ENCODE results near the gene PAN2. TPM values are rescaled to one million over a fixed set of nuclear protein-coding genes. Genes with fewer than 3 reads are reported as not detected.
A peak's percentile ranks its signal among the peaks of the same experiment; 100 is the strongest.

PAN2 gene
- total RNA-seq, 8 experiments from 2014 or later: 20.3 to 97.3 (median 30.4) TPM

GRCh38 chr12:56315622-56316473 is 18.0 kb downstream of the PAN2 start, which contains the start of gene CNPY2:
Gene CNPY2, minus strand, starts transcription at chr12:56315988. Its CDS starts 771 bp downstream, at chr12:56315217.
- in situ Hi-C loops (cut with MboI; ENCODE audit: low pct_unique_long_range_greater_than_20kb in 2 of 9, low sequenced_read_pairs in 9 of 9, unreplicated experiment in 9 of 9): no loop called here
- peak within 1 kb of the TSS; percentile 71 to 94 (median 79) for H3K4me3 ChIP-seq
- H3K4me1 ChIP-seq (replicated peaks in 1 of 2): peaks cover 9 to 15% of the 10 kb centered on the region in 2 donors
- H3K27ac ChIP-seq: peak within 1 kb of the TSS; percentile 94
- peak; percentile 90 to 96 (median 94) for ATAC-seq (replicated peaks in 6 of 8)
- 0 to 3% (median 0%) methylated on average over 1 to 12 of the region's 62 CpGs; no CpG with 5 or more reads in 2 of the 10 experiments for WGBS, 10 experiments

DNA sequence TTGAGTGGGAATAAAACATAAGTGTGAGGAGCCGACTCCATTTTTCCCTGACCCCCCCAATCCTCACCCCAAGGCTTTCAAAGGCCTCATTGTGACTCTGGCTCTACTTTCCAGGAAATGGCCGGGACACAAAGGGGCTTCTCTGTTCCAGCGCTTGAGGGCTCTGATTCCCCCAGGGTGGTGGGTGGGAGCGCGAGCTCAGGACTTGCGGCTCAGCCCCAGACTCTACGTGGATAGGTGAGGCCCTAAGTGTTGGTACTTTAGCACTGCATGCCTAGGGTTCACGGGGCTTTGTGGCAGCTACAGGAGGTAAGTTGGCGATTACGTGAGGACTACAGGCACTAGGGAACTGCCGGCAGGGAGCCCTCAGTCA is 18.6 kb downstream of the PAN2 start:
- WGBS, 10 experiments: 0% methylated on average over 1 to 7 of the region's 11 CpGs; no CpG with 5 or more reads in 6 of the 10 experiments
- in situ Hi-C loops (cut with MboI; ENCODE audit: low pct_unique_long_range_greater_than_20kb in 2 of 9, low sequenced_read_pairs in 9 of 9, unreplicated experiment in 9 of 9): no loop called here
- ATAC-seq (replicated peaks in 6 of 8): peak in 2 of 8 experiments; percentile 3 to 6
- peaks cover 9 to 15% of the 10 kb centered on the region in 2 donors for H3K4me1 ChIP-seq (replicated peaks in 1 of 2)
- H3K27ac ChIP-seq: peak overlapping the region; percentile 94
- peak overlapping the region; percentile 71 to 94 (median 79) for H3K4me3 ChIP-seq

DNA sequence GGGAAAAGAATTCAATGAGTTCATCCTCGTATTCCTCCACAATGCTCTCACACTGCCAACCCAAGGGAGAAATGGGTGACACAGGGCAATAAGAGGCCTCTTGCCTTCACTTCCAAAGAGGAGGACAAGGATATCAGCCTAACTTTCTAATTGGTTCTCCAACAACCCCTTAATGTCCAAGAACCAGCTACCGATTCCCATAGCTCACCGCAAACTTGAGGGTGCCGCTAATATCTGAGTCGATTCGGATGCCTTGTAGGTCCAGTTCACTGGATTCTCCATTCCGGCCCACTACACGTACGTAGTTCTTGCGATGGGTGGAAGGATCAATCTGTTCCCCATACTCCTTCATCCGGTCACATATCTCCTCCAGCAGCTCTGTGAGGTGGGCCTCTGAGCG is 22.8 kb downstream of the PAN2 start:
- Histone ChIP-seq H3K4me1 (replicated peaks in 1 of 2) (peaks cover 0 to 8% of the 10 kb centered on the region in 2 donors), H3K27ac (no peak overlapping the region), H3K4me3 (no peak overlapping the region)
- in situ Hi-C loops (cut with MboI; ENCODE audit: low pct_unique_long_range_greater_than_20kb in 2 of 9, low sequenced_read_pairs in 9 of 9, unreplicated experiment in 9 of 9): no loop called here
- no peak for ATAC-seq (replicated peaks in 6 of 8)
- WGBS, 10 experiments: 50 to 100% (median 94%) methylated on average over 1 to 11 of the region's 12 CpGs; no CpG with 5 or more reads in 1 of the 10 experiments

GRCh38 chr12:56308714-56309113 is 25.1 kb downstream of the PAN2 start:
- in situ Hi-C loops (cut with MboI; ENCODE audit: low pct_unique_long_range_greater_than_20kb in 2 of 9, low sequenced_read_pairs in 9 of 9, unreplicated experiment in 9 of 9): no loop called here
- H3K27ac ChIP-seq: no peak overlapping the region
- no peak for ATAC-seq (replicated peaks in 6 of 8)
- WGBS, 10 experiments: 70 to 100% (median 92%) methylated on average over 2 to 3 of the region's 3 CpGs
- H3K4me3 ChIP-seq: no peak overlapping the region
- H3K4me1 ChIP-seq (replicated peaks in 1 of 2): no peaks in the 10 kb centered on the region

DNA sequence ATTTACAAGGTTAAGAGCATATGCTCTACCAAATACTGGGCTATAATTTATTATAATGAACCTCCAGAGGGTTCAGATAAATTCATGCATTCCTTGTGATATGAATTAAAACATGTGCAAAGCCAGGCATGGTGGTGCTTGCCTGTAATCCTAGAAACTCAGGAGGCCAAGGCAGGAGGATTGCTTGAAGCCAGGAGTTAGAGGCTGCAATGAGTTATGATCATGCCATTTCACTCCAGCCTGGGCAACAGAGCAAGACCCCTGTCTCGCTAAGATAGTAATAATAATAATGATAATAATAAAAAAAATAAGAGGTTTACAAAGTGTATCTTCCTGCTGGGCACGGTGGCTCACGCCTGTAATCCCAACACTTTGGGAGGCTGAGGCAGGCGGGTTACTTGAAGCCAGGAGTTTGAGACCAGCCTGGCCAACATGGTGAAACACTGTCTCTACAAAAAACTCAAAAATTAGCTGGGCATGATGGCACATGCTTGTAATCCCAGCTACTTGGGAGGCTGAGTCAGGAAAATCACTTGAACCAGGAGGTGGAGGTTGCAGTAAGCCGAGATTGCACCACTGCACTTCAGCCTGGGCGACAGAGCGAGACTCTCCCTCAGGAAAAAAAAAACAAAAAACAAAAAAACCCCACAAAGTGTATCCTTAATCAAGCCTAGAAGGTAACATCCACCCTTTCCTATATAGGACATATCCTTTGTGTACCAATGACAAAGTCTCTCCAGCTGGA is 26.4 kb downstream of the PAN2 start:
- in situ Hi-C loops (cut with MboI; ENCODE audit: low pct_unique_long_range_greater_than_20kb in 2 of 9, low sequenced_read_pairs in 9 of 9, unreplicated experiment in 9 of 9): no loop called here
- no peak for ATAC-seq (replicated peaks in 6 of 8)
- no peak overlapping the region for H3K27ac ChIP-seq
- H3K4me3 ChIP-seq: no peak overlapping the region
- no peaks in the 10 kb centered on the region for H3K4me1 ChIP-seq (replicated peaks in 1 of 2)
- WGBS, 10 experiments: 83 to 100% (median 100%) methylated on average over 1 to 7 of the region's 7 CpGs; no CpG with 5 or more reads in 2 of the 10 experiments

DNA sequence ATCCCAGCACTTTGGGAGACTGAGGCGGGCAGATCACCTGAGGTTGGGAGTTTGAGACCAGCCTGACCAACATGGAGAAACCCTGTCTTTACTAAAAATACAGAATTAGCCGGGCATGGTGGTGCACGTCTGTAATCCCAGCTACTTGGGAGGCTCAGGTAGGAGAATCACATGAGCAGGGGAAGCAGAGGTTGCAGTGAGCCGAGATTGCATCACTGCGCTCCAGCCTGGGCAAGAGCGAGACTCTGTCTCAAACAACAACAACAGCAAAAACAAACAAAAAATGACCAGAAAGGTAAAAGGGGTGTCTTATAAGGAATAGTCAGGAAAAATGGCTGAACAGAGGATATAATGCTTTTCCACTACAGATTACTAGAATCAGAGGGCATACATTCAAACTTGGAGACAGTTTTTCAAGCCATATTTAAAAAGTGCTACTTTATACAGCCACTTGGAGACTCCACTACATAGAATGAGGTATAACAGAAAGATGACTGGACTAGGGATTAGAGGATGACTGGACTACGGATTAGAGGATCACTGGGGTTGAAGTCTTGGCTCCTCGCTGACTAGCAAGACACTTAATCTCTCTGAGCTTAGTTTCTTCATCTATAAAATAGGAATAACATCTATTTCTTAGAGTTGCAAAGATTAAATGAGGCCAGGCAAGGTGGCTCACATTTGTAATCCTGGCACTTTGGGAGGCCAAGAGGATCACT is 28.8 kb downstream of the PAN2 start:
- H3K4me1 ChIP-seq (replicated peaks in 1 of 2): peaks cover 8 to 9% of the 10 kb centered on the region in 2 donors
- no peak overlapping the region for H3K27ac ChIP-seq
- ATAC-seq (replicated peaks in 6 of 8): no peak
- no peak overlapping the region for H3K4me3 ChIP-seq
- in situ Hi-C loops (cut with MboI; ENCODE audit: low pct_unique_long_range_greater_than_20kb in 2 of 9, low sequenced_read_pairs in 9 of 9, unreplicated experiment in 9 of 9): no loop called here
- WGBS, 10 experiments: 94 to 100% (median 98%) methylated on average over 2 to 5 of the region's 8 CpGs; no CpG with 5 or more reads in 3 of the 10 experiments

GRCh38 chr12:56304276-56304675 is 29.5 kb downstream of the PAN2 start:
- WGBS, 10 experiments: 60 to 100% (median 83%) methylated on average over 1 to 2 of the region's 3 CpGs; no CpG with 5 or more reads in 5 of the 10 experiments
- Histone ChIP-seq H3K27ac (no peak overlapping the region), H3K4me1 (replicated peaks in 1 of 2) (peaks cover 9% of the 10 kb centered on the region in 2 donors), H3K4me3 (no peak overlapping the region)
- in situ Hi-C loops (cut with MboI; ENCODE audit: low pct_unique_long_range_greater_than_20kb in 2 of 9, low sequenced_read_pairs in 9 of 9, unreplicated experiment in 9 of 9): no loop called here
- ATAC-seq (replicated peaks in 6 of 8): no peak

DNA sequence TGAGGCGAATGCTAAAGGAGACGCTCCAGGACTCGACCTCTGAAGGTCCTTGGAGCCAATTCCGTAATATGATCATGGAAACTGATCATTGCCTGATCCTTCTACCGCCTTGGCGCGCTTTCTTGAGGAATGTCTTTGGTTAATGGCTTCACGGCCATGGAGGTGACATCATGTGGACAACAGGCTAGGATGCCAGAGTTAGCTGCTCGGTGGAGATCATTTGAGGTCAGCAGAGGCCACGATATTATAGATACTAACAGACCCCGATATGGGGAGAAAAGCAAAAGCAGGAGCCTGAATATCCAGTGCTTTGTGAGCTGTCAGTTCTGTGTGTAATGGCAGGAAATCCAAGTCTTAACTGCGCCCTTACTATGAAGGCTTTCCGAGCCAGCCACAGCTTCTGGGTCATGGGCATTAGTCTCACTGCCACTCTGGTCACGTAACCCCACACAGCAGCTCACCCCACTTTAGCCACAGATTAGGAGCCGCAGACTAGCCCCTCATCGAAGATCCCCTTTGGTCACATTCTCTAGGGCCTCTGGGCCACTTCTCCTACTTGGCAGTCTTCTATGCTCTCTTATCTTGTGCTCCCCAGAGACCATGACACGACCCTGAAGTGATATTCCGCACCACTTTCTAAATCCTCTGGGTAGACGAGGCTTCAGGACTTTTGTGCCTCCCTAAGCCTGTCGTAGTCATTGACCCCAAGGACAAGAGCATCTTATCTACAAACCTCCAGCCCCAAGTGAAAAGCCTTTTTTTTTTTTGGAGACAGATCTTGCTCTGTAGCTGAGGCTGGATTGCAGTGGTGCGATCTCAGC is 32.9 kb downstream of the PAN2 start:
- H3K27ac ChIP-seq: peak overlapping the region; percentile 62 to 84
- peak overlapping the region; percentile 61 to 90 (median 66) for H3K4me3 ChIP-seq
- peaks cover 17 to 20% of the 10 kb centered on the region in 2 donors for H3K4me1 ChIP-seq (replicated peaks in 1 of 2)
- 0 to 100% (median 40%) methylated on average over 1 to 13 of the region's 21 CpGs; no CpG with 5 or more reads in 2 of the 10 experiments for WGBS, 10 experiments
- in situ Hi-C loops (cut with MboI; ENCODE audit: low pct_unique_long_range_greater_than_20kb in 2 of 9, low sequenced_read_pairs in 9 of 9, unreplicated experiment in 9 of 9): no loop called here
- ATAC-seq (replicated peaks in 6 of 8): peak; percentile 8 to 33 (median 16)

DNA sequence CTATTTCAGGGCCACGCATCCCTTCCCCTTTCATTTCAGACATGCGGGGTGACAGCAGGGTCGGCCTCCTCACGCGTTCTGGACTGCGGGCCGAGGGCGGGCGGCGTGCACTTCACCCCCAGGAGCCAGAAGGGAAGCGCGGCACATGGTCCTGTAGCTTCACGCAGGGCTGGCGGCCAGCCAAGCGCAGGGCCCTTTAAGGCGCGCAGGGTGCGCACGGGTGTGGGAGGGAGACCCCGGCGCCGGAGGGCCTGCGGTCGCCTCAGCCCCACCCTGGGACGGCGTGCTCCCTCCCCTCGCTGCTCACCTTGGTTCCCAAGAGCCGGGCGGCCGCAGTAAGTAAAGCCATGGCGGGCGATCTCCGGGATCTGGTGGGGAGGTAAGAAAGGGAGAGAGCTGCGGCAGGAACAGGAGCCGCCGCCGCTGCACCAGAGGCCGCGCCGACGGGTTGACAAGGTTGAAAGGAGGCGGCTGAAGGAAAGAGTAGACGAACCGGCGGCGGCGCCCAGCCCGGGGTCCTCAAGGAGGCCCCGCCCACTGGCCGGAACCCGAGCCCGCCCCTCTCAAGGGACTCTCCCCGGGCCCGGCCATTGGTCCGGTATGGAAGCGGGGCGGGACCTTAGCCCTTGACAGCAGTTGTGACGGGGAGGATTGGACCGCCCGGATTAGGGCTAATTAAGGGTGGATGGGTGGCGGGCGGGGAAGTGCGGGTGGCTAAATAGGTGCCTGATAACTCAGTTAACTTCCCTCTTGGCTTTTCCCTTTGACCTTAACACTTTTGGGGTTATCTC is 33.8 kb downstream of the PAN2 start, which contains the start of gene CS:
TSS of gene CS (minus strand) at position 478 of the 791 bp plus-strand sequence. CDS start at position 349, 129 bp downstream.
- in situ Hi-C loops (cut with MboI; ENCODE audit: low pct_unique_long_range_greater_than_20kb in 2 of 9, low sequenced_read_pairs in 9 of 9, unreplicated experiment in 9 of 9): no loop called here
- H3K4me1 ChIP-seq (replicated peaks in 1 of 2): peaks cover 17 to 20% of the 10 kb centered on the region in 2 donors
- peak within 1 kb of the TSS; percentile 61 to 90 (median 66) for H3K4me3 ChIP-seq
- ATAC-seq (replicated peaks in 6 of 8): peak; percentile 89 to 96 (median 96)
- H3K27ac ChIP-seq: peak within 1 kb of the TSS; percentile 75 to 87
- 0 to 1% methylated on average over 4 to 17 of the region's 63 CpGs; no CpG with 5 or more reads in 8 of the 10 experiments for WGBS, 10 experiments

GRCh38 chr12:56299308-56299852 is 34.4 kb downstream of the PAN2 start:
- 0 to 11% (median 0%) methylated on average over 1 to 10 of the region's 10 CpGs for WGBS, 10 experiments
- in situ Hi-C loops (cut with MboI; ENCODE audit: low pct_unique_long_range_greater_than_20kb in 2 of 9, low sequenced_read_pairs in 9 of 9, unreplicated experiment in 9 of 9): no loop called here

DNA sequence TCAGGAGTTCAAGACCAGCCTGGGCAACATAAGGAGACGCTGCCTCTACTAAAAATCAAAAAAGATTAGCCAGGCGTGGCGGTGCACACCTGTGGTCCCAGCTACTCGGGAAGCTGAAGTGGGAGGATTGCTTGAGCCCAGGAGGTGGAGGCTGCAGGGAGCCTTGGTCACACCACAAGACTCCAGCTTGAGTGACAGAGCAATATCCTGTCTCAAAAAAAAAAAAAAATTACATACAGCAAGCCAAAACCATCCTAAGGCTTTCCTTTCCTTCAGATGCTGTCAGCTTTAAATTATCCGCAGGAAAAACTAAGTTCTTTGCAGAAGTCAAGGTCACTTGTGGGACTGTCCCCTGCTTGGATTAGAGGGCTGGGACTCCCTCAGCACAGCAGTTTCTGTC is 35.0 kb downstream of the PAN2 start:
- H3K4me1 ChIP-seq (replicated peaks in 1 of 2): peaks cover 17 to 20% of the 10 kb centered on the region in 2 donors
- WGBS, 10 experiments: 50 to 89% (median 78%) methylated on average over 1 to 5 of the region's 5 CpGs; no CpG with 5 or more reads in 2 of the 10 experiments
- ATAC-seq (replicated peaks in 6 of 8): no peak
- no peak overlapping the region for H3K27ac ChIP-seq
- in situ Hi-C loops (cut with MboI; ENCODE audit: low pct_unique_long_range_greater_than_20kb in 2 of 9, low sequenced_read_pairs in 9 of 9, unreplicated experiment in 9 of 9): no loop called here
- peak overlapping the region; percentile 61 to 90 (median 66) for H3K4me3 ChIP-seq

More at GRCh38 chr12:56299308-56299852, 34.4 kb downstream of the PAN2 start:
- peaks cover 17 to 20% of the 10 kb centered on the region in 2 donors for H3K4me1 ChIP-seq (replicated peaks in 1 of 2)
- H3K4me3 ChIP-seq: peak overlapping the region; percentile 61 to 90 (median 66)
- peak overlapping the region; percentile 75 to 87 for H3K27ac ChIP-seq
- ATAC-seq (replicated peaks in 6 of 8): peak in 3 of 8 experiments; percentile 11 to 19 (median 14)
